Loucy (cell line): ENCODE results near the gene TCF15.

ENCODE experiments used
- CTCF ChIP-seq: fragments of 200-600 bp; sonication (generic); conservative IDR thresholded peaks from 2 replicates; pipeline ENCODE4 v1.5.1; 2014; ENCODE audit warnings: mild to moderate bottlenecking, antibody characterized with exemption, low read length
- EZH2phosphoT487 ChIP-seq: fragments of 200-600 bp; IDR thresholded peaks from 2 replicates; pipeline ENCODE4 v1.6.1; 2018; ENCODE audit warnings: antibody characterized with exemption, mild to moderate bottlenecking, moderate library complexity, borderline replicate concordance

GRCh38 chr20:652615-653109, 42.6 kb upstream of the TCF15 start:
- TF ChIP-seq CTCF (no peak), EZH2phosphoT487 (no peak)
